Endothelial cell (in vitro differentiated cells): ENCODE results near the gene OR5D16. TPM values are rescaled to one million over a fixed set of nuclear protein-coding genes. Genes with fewer than 3 reads are reported as not detected.
"Not testable (repeated sequence)": the region's sequence is repeated elsewhere in the genome, so short reads cannot be mapped to it uniquely, and the experiment has no call there.

Source experiments
- DNase-seq: peaks from one replicate; pipeline ENCODE4 v3.0.0; 2021; ENCODE audit warnings: low spot score
- H3K27ac Mint-ChIP-seq: one replicate; pipeline ENCODE4 v1.8.0; 2021; ENCODE audit warnings: mixed read lengths, inconsistent platforms; ENCODE audit not compliant: unreplicated experiment
- H3K27me3 Mint-ChIP-seq: one replicate; pipeline ENCODE4 v1.8.0; 2021; ENCODE audit warnings: mild to moderate bottlenecking, moderate library complexity, mixed read lengths, inconsistent platforms; ENCODE audit not compliant: unreplicated experiment
- H3K36me3 Mint-ChIP-seq: one replicate; pipeline ENCODE4 v1.8.0; 2021; ENCODE audit warnings: mild to moderate bottlenecking, low read depth, mixed read lengths, inconsistent platforms; ENCODE audit not compliant: unreplicated experiment
- H3K4me1 Mint-ChIP-seq: one replicate; pipeline ENCODE4 v1.8.0; 2021; ENCODE audit warnings: mild to moderate bottlenecking, mixed read lengths, inconsistent platforms; ENCODE audit not compliant: unreplicated experiment
- H3K4me3 Mint-ChIP-seq: one replicate; pipeline ENCODE4 v1.8.0; 2021; ENCODE audit warnings: mild to moderate bottlenecking, mixed read lengths, inconsistent platforms; ENCODE audit not compliant: unreplicated experiment
- H3K9me3 Mint-ChIP-seq: one replicate; pipeline ENCODE4 v1.8.0; 2021; ENCODE audit warnings: mixed read lengths, inconsistent platforms; ENCODE audit not compliant: unreplicated experiment
- CTCF ChIP-seq: fragments of 200-600 bp; sonication (generic); IDR thresholded peaks from one replicate; pipeline ENCODE4 v1.5.0; 2021; ENCODE audit warnings: antibody characterized with exemption; ENCODE audit not compliant: unreplicated experiment
- total RNA-seq: library from RNA; stranded (reverse); fragmentation: NEBNext Ultra II Directional; extraction: Animal tissue kit (Norgen Biotek cat#: 25700); gene quantifications from one replicate; pipeline ENCODE4 v1.2.1, GENCODE V29; 2021; ENCODE audit not compliant: unreplicated experiment

The OR5D16 gene
- total RNA-seq, 1 donor from 2014 or later, result not detected

GRCh38 chr11:55852141-55852540 lies 13.6 kb downstream of the OR5D16 start:
- H3K4me1 Mint-ChIP-seq, result no peaks in the 10 kb centered on the region
- peaks cover 3% of the 10 kb centered on the region for H3K27me3 Mint-ChIP-seq
- no peak for TF ChIP-seq CTCF
- H3K27ac Mint-ChIP-seq, result no peak overlapping the region
- DNase-seq, result no peak
- no peaks in the 10 kb centered on the region for H3K36me3 Mint-ChIP-seq
- H3K4me3 Mint-ChIP-seq, result no peak overlapping the region
- H3K9me3 Mint-ChIP-seq, result peaks cover 23% of the 10 kb centered on the region

- Mint-ChIP-seq H3K9me3 (peaks cover 25% of the 10 kb centered on the region), H3K36me3 (peaks cover 4% of the 10 kb centered on the region), H3K4me3 (no peak overlapping the region), H3K27ac (no peak overlapping the region), H3K27me3 (peaks cover 3% of the 10 kb centered on the region), H3K4me1 (no peaks in the 10 kb centered on the region)
- TF ChIP-seq CTCF, result no peak
- DNase-seq, result no peak
Measured at GRCh38 chr11:55854704-55855103, 16.2 kb downstream of the OR5D16 start.

GRCh38 chr11:55867354-55867753 lies 28.8 kb downstream of the OR5D16 start:
- not testable (repeated sequence) for H3K4me3 Mint-ChIP-seq, H3K27ac Mint-ChIP-seq, H3K4me1 Mint-ChIP-seq, H3K36me3 Mint-ChIP-seq, H3K27me3 Mint-ChIP-seq, H3K9me3 Mint-ChIP-seq, DNase-seq

- H3K4me3 Mint-ChIP-seq, H3K9me3 Mint-ChIP-seq, H3K27ac Mint-ChIP-seq, H3K4me1 Mint-ChIP-seq, H3K36me3 Mint-ChIP-seq, H3K27me3 Mint-ChIP-seq: not testable (repeated sequence)
- DNase-seq, result peak; percentile 10
Measured at GRCh38 chr11:55872731-55873130, 34.2 kb downstream of the OR5D16 start.

GRCh38 chr11:55873146-55873545 lies 34.6 kb downstream of the OR5D16 start:
- not testable (repeated sequence) for H3K27ac Mint-ChIP-seq, H3K9me3 Mint-ChIP-seq, H3K27me3 Mint-ChIP-seq, DNase-seq, H3K36me3 Mint-ChIP-seq, H3K4me1 Mint-ChIP-seq, H3K4me3 Mint-ChIP-seq

GRCh38 chr11:55882997-55883396 lies 44.4 kb downstream of the OR5D16 start, which contains the start of gene TRIM51:
Gene TRIM51 (plus strand): TSS chr11:55883297. CDS start chr11:55885429, 2,132 bp downstream.
- not testable (repeated sequence) for H3K36me3 Mint-ChIP-seq, H3K9me3 Mint-ChIP-seq

GRCh38 chr11:55884995-55885394 lies 46.4 kb downstream of the OR5D16 start:
- H3K9me3 Mint-ChIP-seq, H3K36me3 Mint-ChIP-seq, H3K27me3 Mint-ChIP-seq, H3K4me1 Mint-ChIP-seq, DNase-seq, H3K27ac Mint-ChIP-seq, H3K4me3 Mint-ChIP-seq: not testable (repeated sequence)

More at GRCh38 chr11:55882997-55883396, 44.4 kb downstream of the OR5D16 start, which contains the start of gene TRIM51:
- DNase-seq, H3K4me3 Mint-ChIP-seq, H3K27ac Mint-ChIP-seq, H3K4me1 Mint-ChIP-seq, H3K27me3 Mint-ChIP-seq: not testable (repeated sequence)

- not testable (repeated sequence) for H3K9me3 Mint-ChIP-seq, H3K4me3 Mint-ChIP-seq, H3K4me1 Mint-ChIP-seq, H3K27me3 Mint-ChIP-seq, DNase-seq, H3K36me3 Mint-ChIP-seq, H3K27ac Mint-ChIP-seq
Measured at GRCh38 chr11:55885481-55885880, 46.9 kb downstream of the OR5D16 start.

Other genes with a start within 250 kb of the OR5D16 start
- not detected for gene OR4C11, start 231.1 kb upstream of the OR5D16 start, total RNA-seq
- not detected for gene OR4P4, start 203.6 kb upstream of the OR5D16 start, total RNA-seq
- gene OR4S2, start 190.4 kb upstream of the OR5D16 start, total RNA-seq, result not detected
- not detected for gene OR4C6, start 176.6 kb upstream of the OR5D16 start, total RNA-seq
- gene OR5D13, start 65.3 kb upstream of the OR5D16 start, total RNA-seq, result not detected
- gene OR5D14, start 43.2 kb upstream of the OR5D16 start, total RNA-seq, result not detected
- not detected for gene OR5L1, start 27.4 kb upstream of the OR5D16 start, total RNA-seq
- not detected for gene OR5D18, start 19.1 kb upstream of the OR5D16 start, total RNA-seq
- not detected for gene OR5L2, start 11.5 kb upstream of the OR5D16 start, total RNA-seq
- not detected for gene TRIM51, start 44.5 kb downstream of the OR5D16 start, total RNA-seq
- gene OR5W2, start 75.8 kb downstream of the OR5D16 start, total RNA-seq, result not detected
- gene OR5I1, start 97.6 kb downstream of the OR5D16 start, total RNA-seq, result not detected
- gene OR10AG1, start 131.2 kb downstream of the OR5D16 start, total RNA-seq, result not detected
- gene OR5F1, start 155.9 kb downstream of the OR5D16 start, total RNA-seq, result not detected
- gene OR5AS1, start 188.9 kb downstream of the OR5D16 start, total RNA-seq, result not detected